Astrocyte (in vitro differentiated cells and primary cell): ENCODE results near the gene FAM168A. TPM values are rescaled to one million over a fixed set of nuclear protein-coding genes. Genes with fewer than 3 reads are reported as not detected.

ENCODE experiments used
- DNase-seq: peaks from one replicate; pipeline ENCODE4 v3.0.0-alpha.2; 2010; ENCODE audit warnings: low read depth
- FAIRE-seq: peaks from 2 replicates; lab custom pipeline; 2011; peaks lifted over from hg19 to GRCh38; lab: Jason Lieb, UNC
- H2AFZ ChIP-seq: 2 replicates; pipeline ENCODE4 v1.6.0; 2012; ENCODE audit warnings: low read depth, low read length, inconsistent platforms
- H3K27ac ChIP-seq: 2 replicates; pipeline ENCODE4 v1.5.1; 2011; ENCODE audit warnings: low read depth, low read length, inconsistent platforms
- H3K27me3 ChIP-seq: 2 replicates; pipeline ENCODE4 v1.6.0; 2011; ENCODE audit warnings: low read length, inconsistent platforms; ENCODE audit not compliant: insufficient read depth
- H3K36me3 ChIP-seq: 2 replicates; pipeline ENCODE4 v1.5.1; 2011; ENCODE audit warnings: low read length, inconsistent platforms; ENCODE audit not compliant: insufficient read depth
- H3K4me1 ChIP-seq: 2 replicates; pipeline ENCODE4 v1.5.1; 2011; ENCODE audit warnings: low read length, inconsistent platforms; ENCODE audit not compliant: insufficient read depth
- H3K4me2 ChIP-seq: 2 replicates; pipeline ENCODE4 v1.6.0; 2012; ENCODE audit warnings: low read length, inconsistent platforms
- H3K4me3 ChIP-seq: 2 replicates; pipeline ENCODE4 v1.5.1; 2011; ENCODE audit warnings: low read depth, mild to moderate bottlenecking, low read length, inconsistent platforms; ENCODE audit not compliant: insufficient read depth
- H3K79me2 ChIP-seq: 2 replicates; pipeline ENCODE4 v1.6.0; 2012; ENCODE audit warnings: mild to moderate bottlenecking, low read length, inconsistent platforms; ENCODE audit not compliant: insufficient read depth
- H3K9ac ChIP-seq: 2 replicates; pipeline ENCODE4 v1.6.0; 2012; ENCODE audit warnings: mild to moderate bottlenecking, low read length, inconsistent platforms
- H3K9me3 ChIP-seq: 2 replicates; pipeline ENCODE4 v1.5.1; 2012; ENCODE audit warnings: low read depth, mild to moderate bottlenecking, low read length, inconsistent platforms; ENCODE audit not compliant: insufficient read depth
- H4K20me1 ChIP-seq: 2 replicates; pipeline ENCODE4 v1.6.0; 2012; ENCODE audit warnings: low read length, inconsistent platforms; ENCODE audit not compliant: insufficient read depth
- H3K27ac Mint-ChIP-seq: one replicate; pipeline ENCODE4 v1.8.0; 2021; ENCODE audit warnings: mild to moderate bottlenecking, mixed read lengths; ENCODE audit not compliant: unreplicated experiment
- H3K27me3 Mint-ChIP-seq: one replicate; pipeline ENCODE4 v1.8.0; 2021; ENCODE audit warnings: low read depth, mixed read lengths; ENCODE audit not compliant: unreplicated experiment
- H3K36me3 Mint-ChIP-seq: one replicate; pipeline ENCODE4 v1.8.0; 2021; ENCODE audit warnings: low read depth, mixed read lengths; ENCODE audit not compliant: unreplicated experiment
- H3K4me1 Mint-ChIP-seq: one replicate; pipeline ENCODE4 v1.8.0; 2021; ENCODE audit warnings: low read depth, mixed read lengths; ENCODE audit not compliant: unreplicated experiment
- H3K4me3 Mint-ChIP-seq: one replicate; pipeline ENCODE4 v1.8.0; 2021; ENCODE audit warnings: mild to moderate bottlenecking, moderate library complexity, mixed read lengths; ENCODE audit not compliant: unreplicated experiment
- H3K9me3 Mint-ChIP-seq: one replicate; pipeline ENCODE4 v1.8.0; 2021; ENCODE audit warnings: mild to moderate bottlenecking, mixed read lengths; ENCODE audit not compliant: unreplicated experiment
- CTCF ChIP-seq: IDR thresholded peaks from 2 replicates; pipeline ENCODE4 v1.5.1; 2011; ENCODE audit warnings: low read depth, mild to moderate bottlenecking, inconsistent platforms, low read length, moderate library complexity; ENCODE audit not compliant: insufficient read depth
- EZH2 ChIP-seq: IDR thresholded peaks from 2 replicates; pipeline ENCODE4 v1.6.1; 2012; ENCODE audit warnings: mild to moderate bottlenecking, low read length, inconsistent platforms; ENCODE audit not compliant: insufficient read depth
- total RNA-seq: library from RNA; stranded (reverse); gene quantifications from 2 replicates; pipeline ENCODE4 v1.2.1, GENCODE V29; 2021

Gene FAM168A
- total RNA-seq, 1 donor from 2014 or later, result 44.8 TPM

GRCh38 chr11:73359930-73360742 is 237.8 kb downstream of the FAM168A start:
- Mint-ChIP-seq H3K36me3 (peaks cover 19% of the 10 kb centered on the region), H3K27me3 (no peaks in the 10 kb centered on the region), H3K4me3 (no peak overlapping the region), H3K9me3 (no peaks in the 10 kb centered on the region), H3K27ac (no peak overlapping the region), H3K4me1 (no peaks in the 10 kb centered on the region)
- Histone ChIP-seq H3K27me3 (no peaks in the 10 kb centered on the region), H3K79me2 (no peaks in the 10 kb centered on the region), H3K4me3 (no peak overlapping the region), H3K9me3 (no peaks in the 10 kb centered on the region), H2AFZ (no peak overlapping the region), H3K36me3 (peaks cover 32% of the 10 kb centered on the region), H4K20me1 (peaks cover 37% of the 10 kb centered on the region), H3K27ac (no peak overlapping the region), H3K4me2 (no peak overlapping the region), H3K4me1 (no peaks in the 10 kb centered on the region), H3K9ac (peak overlapping the region; percentile 39)
- no peak for TF ChIP-seq EZH2
- peak; percentile 35 for TF ChIP-seq CTCF
- FAIRE-seq, result no peak
- DNase-seq, result no peak

GRCh38 chr11:73359341-73359740 is 238.6 kb downstream of the FAM168A start:
- Histone ChIP-seq H3K4me1 (no peaks in the 10 kb centered on the region), H3K27me3 (no peaks in the 10 kb centered on the region), H3K4me2 (no peak overlapping the region), H3K9ac (peak overlapping the region; percentile 39), H3K9me3 (no peaks in the 10 kb centered on the region), H3K36me3 (peaks cover 27% of the 10 kb centered on the region), H3K4me3 (no peak overlapping the region), H2AFZ (no peak overlapping the region), H4K20me1 (peaks cover 42% of the 10 kb centered on the region), H3K79me2 (no peaks in the 10 kb centered on the region), H3K27ac (no peak overlapping the region)
- Mint-ChIP-seq H3K4me1 (no peaks in the 10 kb centered on the region), H3K27ac (no peak overlapping the region), H3K27me3 (no peaks in the 10 kb centered on the region), H3K9me3 (no peaks in the 10 kb centered on the region), H3K36me3 (peaks cover 24% of the 10 kb centered on the region), H3K4me3 (no peak overlapping the region)
- DNase-seq (no peak), FAIRE-seq (no peak)
- TF ChIP-seq EZH2, result no peak
- no peak for TF ChIP-seq CTCF

GRCh38 chr11:73358071-73358470 is 239.8 kb downstream of the FAM168A start:
- Mint-ChIP-seq H3K27ac (peak overlapping the region; percentile 26), H3K9me3 (no peaks in the 10 kb centered on the region), H3K27me3 (no peaks in the 10 kb centered on the region), H3K36me3 (peaks cover 24% of the 10 kb centered on the region), H3K4me1 (no peaks in the 10 kb centered on the region), H3K4me3 (no peak overlapping the region)
- H3K9ac ChIP-seq, result no peak overlapping the region
- no peaks in the 10 kb centered on the region for H3K27me3 ChIP-seq
- H3K9me3 ChIP-seq, result no peaks in the 10 kb centered on the region
- H4K20me1 ChIP-seq, result peaks cover 45% of the 10 kb centered on the region
- no peak for TF ChIP-seq EZH2
- no peak for TF ChIP-seq CTCF
- no peak overlapping the region for H2AFZ ChIP-seq
- FAIRE-seq (no peak), DNase-seq (no peak)
- H3K4me2 ChIP-seq, result no peak overlapping the region
- H3K79me2 ChIP-seq, result peaks cover under 1% of the 10 kb centered on the region
- H3K36me3 ChIP-seq, result peaks cover 30% of the 10 kb centered on the region
- H3K4me3 ChIP-seq, result no peak overlapping the region
- H3K4me1 ChIP-seq, result no peaks in the 10 kb centered on the region
- H3K27ac ChIP-seq, result no peak overlapping the region
